GM19193 (cell line): Measurements from ENCODE around the gene HS3ST4.

ENCODE experiments used
- POLR2A ChIP-seq: IDR thresholded peaks from 4 replicates; pipeline ENCODE4 v1.6.1; 2011; ENCODE audit not compliant: insufficient read depth, insufficient read length; ENCODE audit errors: extremely low read depth

The HS3ST4 gene

DNA sequence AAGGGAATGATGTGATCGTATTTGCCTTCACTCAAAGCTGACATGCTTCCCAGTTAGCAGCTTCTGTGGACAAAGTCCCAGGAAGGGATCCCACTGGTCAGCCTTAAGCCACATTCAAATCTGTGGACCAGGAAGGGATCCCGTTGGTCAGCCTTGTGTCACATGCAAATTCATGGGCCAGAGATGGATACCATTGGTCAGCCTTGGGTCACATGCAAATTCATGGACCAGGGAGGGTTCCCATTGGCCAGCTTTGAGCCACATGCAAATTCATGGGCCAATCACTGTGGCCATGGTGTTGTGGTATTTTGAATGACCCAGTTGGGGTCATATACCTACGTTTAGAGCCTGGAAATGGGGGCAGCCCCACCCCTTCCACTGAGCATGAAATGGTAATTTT, 201.6 kb downstream of the HS3ST4 start:
- TF ChIP-seq POLR2A: no peak

DNA sequence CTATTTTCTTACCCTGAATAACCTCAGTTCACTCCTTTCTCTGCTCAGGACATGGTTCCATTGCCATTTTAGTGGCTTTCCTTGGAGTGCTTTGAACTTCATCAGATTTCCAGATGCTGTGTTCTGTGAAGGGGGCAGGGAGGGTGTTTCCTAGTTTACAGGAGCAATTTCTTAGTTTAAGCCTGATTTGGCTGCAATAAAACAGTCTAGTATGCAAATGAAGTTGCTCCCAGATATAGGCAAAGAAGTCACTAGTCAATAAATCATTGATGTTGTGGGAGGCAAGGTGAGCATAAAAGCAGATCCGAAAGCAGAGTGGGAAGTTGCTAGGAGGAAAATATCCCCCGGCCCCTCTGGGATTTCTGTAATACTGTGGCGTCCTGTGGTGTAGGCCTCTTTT, 202.3 kb downstream of the HS3ST4 start:
- no peak for TF ChIP-seq POLR2A

DNA sequence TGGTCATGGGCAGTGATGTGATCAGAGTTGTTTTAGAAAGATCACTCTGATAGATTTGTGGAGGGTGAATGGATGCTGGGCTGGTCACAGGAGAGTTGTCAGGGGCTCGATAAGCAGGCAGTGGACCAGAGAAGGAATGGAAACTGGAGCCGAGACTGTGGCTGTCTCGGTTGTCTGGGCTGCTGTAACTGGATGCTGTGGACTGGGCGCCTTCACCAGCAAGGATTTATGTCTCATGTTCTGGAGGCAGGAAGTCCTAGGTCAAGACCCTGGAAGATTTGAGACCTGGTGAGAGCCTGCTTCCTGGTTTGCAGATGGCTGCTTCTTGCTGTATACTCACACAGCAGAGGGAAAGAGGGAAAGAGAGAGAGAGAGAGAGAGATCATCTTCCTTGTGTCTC, 203.6 kb downstream of the HS3ST4 start:
- TF ChIP-seq POLR2A: no peak

DNA sequence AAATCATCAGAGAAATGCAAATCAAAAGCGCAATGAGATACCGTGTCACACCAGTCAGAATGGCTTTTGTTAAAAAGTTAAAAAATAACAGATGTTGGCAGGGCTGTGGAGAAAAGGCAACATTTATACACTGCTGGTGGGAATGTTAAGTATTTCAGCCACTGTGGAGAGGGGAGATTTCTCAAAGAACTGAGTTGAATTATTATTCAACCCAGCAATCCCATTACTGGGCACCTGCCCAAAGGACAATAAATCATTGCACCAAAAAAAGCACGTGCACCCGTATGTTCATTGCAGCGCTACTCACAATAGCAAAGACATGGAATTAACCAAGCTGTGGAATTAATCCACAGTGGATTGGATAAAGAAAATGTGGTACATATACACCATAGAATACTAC, 204.7 kb downstream of the HS3ST4 start:
- no peak for TF ChIP-seq POLR2A

DNA sequence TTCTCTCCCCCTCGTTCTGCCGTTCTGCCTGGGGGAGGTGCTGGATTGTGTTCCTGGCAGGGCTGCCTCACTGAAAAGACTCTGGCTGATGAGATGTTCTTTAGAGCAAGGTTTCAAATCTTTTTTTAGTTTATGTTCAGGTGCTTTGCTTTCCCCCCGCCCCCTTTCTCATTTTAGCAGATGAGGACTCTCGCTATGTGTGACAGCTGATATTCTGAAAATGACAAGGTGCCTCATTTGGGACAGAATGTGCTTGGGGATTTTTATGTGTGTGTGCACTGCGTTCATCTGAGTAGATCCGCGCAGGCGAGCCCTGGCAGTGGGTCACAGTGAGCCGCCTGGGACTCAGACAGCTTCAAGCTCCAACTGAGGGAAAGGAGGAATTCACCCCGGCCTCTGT, 205.9 kb downstream of the HS3ST4 start:
- TF ChIP-seq POLR2A: no peak

DNA sequence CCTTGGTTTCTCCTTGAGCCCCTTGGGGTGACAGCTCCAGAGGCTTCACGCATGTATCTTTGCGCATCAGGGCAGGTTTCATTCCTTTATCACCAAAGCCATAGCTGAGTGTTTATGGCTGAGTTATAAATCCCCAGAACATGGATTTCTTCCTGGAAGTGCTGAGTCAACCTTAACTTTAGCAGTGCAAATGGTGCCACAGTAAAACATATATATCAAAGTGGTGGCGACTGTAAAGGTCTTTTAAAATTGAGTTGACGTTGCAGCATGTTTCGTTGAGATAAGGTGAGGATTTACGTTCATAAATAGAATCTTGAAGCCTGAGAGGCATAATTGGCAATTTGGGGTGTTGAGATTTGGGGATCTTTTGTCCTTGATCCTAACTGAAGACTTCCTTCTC, 214.1 kb downstream of the HS3ST4 start:
- no peak for TF ChIP-seq POLR2A

DNA sequence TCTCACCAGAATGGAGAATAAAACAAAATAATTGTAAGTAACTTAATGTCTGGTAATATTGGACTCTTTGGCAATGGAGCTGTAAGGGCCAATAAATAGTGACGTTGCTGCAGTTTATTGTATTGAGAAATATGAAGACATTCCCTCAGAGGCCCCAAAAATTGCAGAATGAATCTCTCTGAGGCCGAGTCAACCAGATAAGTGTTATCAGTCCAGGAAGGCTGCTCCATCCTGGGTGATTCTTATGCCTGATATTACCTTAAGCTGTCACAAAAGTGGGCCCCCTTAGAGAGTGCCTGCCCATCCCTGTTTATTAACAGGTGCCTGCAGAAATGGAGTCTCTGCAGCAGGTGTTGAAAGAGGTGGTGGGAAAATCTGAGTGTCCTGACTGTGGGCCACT, 219.2 kb downstream of the HS3ST4 start:
- TF ChIP-seq POLR2A: no peak

DNA sequence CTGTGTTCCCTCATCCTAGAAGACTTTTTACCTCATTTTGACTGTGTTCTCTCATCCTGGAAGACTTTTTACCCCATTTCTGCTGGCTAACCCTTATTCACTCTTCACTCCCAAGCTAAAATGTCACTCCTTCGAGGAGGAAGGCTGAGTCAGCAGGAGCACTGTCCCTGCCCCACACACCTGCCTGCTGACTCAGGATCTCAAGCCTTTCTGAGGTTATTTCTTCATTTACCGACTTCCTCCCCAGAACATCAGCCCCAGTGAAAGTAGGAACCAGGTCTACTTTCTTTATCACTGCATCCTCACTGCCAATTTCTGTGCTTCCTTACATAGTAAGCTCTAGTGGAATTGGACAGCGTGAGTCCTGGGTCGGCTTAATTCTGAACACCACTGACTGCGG, 220.6 kb downstream of the HS3ST4 start:
- TF ChIP-seq POLR2A: no peak

DNA sequence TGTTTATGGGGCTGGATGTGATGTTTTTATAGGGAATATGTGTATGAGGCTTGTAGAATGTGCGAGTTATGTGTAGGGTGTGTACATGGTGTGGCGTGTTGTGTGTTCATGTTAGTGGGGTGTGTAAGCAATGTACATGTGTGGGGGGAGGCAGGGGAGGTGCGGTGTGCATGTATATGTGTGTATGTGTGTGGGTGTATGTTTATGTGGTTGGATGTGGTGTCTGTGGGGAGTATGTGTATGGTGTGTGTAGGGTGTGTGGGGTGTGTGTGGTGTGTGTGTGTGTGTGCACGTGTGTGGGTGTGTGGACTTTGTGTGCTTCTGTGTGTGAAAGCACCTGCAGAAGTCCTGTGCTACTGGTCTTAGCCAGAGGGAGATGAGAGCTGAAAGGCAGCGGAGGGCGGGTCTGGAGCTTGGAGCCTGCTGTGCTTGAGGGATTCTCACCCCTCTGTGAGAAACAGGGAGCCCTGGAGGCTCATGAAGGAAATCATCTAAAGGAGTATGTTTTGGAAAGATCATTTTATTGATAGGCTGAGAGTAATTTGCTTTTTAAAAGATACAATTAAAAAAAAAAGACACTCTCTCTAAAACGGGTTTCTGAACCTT, 222.7 kb downstream of the HS3ST4 start:
- no peak for TF ChIP-seq POLR2A

DNA sequence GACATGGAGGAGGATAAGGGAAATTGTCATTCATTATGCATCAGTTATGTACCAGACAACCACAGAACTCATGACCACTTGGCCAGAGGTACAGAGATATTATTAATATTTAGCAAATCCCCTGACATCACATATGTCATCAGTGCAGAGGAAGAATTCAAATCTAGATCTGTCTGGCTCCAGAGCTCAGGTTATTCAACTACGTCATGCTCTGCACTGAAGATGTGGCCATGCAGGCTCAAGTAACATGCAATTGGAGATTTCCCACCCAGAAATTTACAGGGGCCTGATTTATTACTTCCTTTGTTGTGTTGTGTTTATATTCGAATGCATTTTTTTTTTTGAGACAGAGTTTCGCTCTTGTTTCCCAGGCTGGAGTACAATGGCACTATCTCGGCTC, 224.3 kb downstream of the HS3ST4 start:
- no peak for TF ChIP-seq POLR2A

DNA sequence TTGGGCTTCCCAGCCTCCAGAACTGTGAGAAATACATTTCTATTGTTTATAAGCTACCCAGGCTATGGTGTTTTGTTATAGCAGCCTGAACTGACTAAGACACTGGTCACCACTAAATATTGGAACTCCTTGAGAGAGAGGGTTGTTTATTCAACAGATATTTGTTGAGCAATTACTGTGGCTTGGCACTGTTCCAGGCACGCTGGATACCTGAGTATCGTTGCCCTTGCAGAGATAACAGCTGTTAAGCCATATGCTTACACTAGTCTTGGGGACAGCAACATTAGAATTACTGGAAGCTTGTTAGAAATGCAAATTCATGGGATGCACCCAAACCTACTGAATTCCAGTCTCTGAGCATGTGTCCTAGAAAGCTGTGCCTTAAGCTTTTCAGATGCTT, 230.7 kb downstream of the HS3ST4 start:
- no peak for TF ChIP-seq POLR2A

DNA sequence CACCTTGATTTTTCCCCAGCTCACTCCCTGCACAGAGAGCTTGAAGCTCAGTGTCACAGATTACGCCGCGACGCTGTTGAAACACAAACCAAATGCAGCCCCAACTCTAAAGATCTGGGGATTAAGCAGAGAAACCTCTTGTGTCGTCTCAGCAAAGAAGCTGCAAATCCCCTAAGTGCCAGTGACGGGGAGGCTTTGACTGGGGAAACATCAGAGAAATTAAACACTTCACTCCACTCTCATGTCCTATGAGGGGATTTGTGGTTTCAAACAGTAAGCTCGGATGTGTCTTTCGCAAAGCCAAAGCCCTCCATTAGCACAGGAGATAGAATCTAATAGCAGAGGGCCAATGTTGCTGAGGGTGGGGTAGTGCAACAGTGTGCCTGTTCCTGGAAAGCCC, 233.7 kb downstream of the HS3ST4 start:
- TF ChIP-seq POLR2A: no peak

DNA sequence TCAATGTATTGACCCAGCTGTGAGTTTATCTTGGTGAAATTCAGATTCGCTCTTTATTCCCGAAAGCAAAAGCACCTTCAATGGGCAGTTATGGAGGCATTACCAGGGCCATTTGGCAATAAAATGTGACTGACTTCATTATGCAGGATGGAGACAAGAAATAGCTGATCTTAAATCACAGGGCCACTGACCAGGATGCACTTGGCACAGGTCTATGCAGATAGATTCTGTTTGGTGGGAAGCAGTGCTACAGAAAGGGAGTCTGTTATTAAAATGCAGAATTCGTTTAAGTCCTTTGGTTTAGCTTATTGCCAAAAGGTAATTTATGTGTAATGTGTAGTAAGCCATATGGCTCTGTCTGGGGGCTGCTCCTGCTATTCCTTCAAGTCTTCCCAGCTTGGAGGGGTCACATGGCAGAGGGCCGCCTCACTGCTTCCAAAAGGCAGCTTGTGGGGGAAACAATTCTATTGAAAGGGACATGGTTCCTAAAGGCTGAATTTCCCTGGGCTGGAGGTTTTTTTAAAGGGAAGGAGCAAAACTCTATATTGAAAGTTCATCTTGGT, 239.8 kb downstream of the HS3ST4 start:
- TF ChIP-seq POLR2A: no peak

DNA sequence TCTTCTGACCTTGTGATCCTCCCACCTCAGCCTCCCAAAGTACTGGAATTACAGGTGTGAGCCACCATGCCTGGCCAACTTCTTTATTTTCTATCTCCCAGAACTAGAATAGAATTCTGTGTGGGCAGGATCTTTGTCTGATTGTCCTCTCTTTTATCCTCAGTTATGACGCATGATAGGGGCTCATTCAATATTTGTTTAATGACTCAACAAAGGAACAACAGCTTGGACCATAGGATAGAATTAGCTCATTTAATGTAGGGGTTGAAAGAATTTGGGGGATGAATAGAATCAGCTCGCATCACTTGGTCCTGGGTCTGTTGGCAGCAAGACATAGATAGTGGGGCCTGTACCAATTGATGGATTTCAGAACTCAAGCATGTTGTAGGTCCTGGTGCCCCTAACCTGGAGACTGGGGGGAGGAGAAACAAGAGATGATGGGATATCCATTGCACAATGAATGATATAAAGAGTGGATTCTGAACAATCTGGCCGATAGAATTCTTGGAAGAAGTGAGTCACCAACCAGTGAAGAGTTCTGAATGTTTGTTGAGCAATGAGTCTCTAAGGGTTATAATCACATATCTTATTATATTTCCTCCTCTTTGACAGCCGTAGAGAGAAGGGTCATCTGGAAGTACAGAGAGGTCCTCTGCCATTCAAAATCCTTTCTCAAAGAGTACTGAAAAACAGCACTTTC, 250.2 kb downstream of the HS3ST4 start:
- TF ChIP-seq POLR2A: no peak

DNA sequence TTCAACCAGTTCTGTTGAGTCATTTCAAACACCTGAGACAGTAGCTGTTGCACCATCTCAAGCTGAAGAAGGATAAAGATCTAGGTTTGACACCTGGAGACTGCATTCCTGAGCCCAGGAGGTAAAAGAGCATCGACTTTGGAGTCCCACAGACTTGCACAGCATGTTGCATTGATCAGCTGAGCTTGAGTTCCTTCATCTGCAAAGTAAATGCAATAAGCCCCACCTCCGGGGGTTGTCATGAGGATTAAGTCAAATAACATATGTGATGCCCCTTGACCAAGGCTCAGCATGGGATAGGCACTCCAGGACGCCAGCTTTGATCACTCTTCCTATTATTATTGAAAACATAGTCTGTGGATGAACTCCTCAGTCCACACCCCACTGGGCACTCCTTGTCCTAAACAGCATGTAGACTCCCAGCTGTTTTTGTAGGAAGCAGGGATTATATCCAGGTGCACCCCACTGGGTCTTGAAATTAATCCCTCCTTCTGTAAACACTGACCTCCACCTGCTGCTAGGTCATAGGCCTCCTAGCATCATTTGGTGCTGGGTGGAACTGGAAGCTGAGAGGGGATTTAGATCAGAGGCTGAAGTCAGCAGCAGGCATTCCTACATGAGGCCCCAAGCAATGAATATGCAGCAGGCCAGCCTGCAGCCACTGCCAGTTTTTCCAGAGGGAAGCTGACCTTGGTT, 259.0 kb downstream of the HS3ST4 start:
- TF ChIP-seq POLR2A: no peak

DNA sequence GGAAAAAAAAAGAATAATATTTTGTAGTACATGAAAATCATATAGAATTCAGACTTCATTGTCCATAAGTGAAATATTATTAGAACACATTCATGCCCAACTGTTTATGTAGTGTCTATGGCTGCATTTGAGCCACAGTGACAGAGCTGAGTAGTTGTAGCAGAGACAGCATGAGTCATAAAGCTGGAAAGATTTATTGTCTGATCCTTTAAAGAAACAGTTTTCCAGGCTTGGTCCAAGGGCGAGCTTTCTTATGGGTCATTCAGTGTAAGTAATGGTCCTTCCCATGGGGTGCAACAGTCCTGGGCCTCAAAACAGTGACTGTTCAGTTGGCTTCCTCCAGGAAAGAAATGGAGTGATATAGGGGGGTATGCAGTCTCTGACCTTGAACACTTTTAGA, 260.2 kb downstream of the HS3ST4 start:
- TF ChIP-seq POLR2A: no peak
